T-helper 2 cell (primary cell): Measurements from ENCODE around the gene MVB12A.
A peak's percentile ranks its signal among the peaks of the same experiment; 100 is the strongest.

Source experiments
- DNase-seq, 5 experiments: peaks; one replicate each; pipeline versions ENCODE4 v3.0.0 to v3.0.0-alpha.2; 2012 to 2022

MVB12A gene

DNA sequence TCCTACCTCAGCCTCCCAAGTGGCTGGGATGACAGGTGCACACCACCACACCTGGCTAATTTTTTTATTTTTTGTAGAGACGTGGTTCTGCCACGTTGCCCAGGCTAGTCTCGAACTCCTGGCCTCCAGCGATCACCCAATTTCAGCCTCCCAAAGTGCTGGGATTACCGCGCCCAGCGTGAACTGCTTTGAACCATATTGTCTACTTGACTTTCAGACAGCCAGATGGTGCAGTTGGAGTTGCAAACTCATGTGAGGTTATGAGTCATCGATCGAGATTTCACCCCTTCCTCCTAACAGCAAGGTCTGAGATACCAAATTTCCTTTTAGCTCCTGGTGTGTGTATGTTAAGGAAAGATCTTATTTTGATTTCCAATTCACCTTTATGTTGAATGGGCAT is 53.2 kb downstream of the MVB12A start:
- peak in 1 of 5 experiments; percentile 66 for DNase-seq
